NT2/D1 (cell line): ENCODE data around the gene ST6GALNAC6.

Experiments used
- YY1 ChIP-seq: IDR thresholded peaks from 2 replicates; pipeline ENCODE4 v1.6.1; 2011; ENCODE audit not compliant: insufficient read length, insufficient read depth
- ZNF274 ChIP-seq: IDR thresholded peaks from 2 replicates; pipeline ENCODE4 v1.6.1; 2011; ENCODE audit warnings: mild to moderate bottlenecking, low read depth, low read length

DNA sequence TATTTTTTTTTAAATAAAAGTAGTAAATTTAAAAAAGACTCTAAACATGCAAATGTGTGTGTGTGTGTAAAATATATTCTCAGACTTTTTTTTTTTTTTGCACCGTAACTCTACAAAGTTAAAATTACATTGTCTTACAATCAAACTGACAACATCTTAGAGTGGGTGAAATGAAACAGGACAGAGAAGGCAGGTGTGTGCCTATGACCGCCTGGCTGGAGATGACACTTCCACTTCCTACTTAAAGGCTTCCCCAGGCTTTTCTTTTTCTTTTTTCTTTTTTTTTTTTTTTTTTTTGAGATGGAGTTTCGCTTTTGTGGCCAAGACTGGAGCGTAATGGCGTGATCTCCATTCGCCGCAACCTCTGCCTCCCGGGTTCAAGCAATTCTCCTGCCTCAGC lies 19.3 kb downstream of the ST6GALNAC6 start:
- TF ChIP-seq YY1 (no peak), ZNF274 (no peak)
